HEK293 (cell line): ENCODE data around the gene C20orf144.

Source experiments
- BCL11A ChIP-seq: fragments of 450-650 bp; formaldehyde crosslinking; IDR thresholded peaks from 2 replicates; pipeline ENCODE4 v1.5.1; 2016; ENCODE audit warnings: low read depth, missing biosample characterization, missing genetic modification characterization
- GLIS2 ChIP-seq: fragments of 450-650 bp; formaldehyde crosslinking; IDR thresholded peaks from 2 replicates; pipeline ENCODE4 v1.5.1; 2016; ENCODE audit warnings: missing biosample characterization, missing genetic modification characterization
- MYNN ChIP-seq: fragments of 450-650 bp; formaldehyde crosslinking; IDR thresholded peaks from 2 replicates; pipeline ENCODE4 v1.5.1; 2016; ENCODE audit warnings: missing biosample characterization, missing genetic modification characterization, borderline replicate concordance
- ZBTB7A ChIP-seq: fragments of 450-650 bp; formaldehyde crosslinking; IDR thresholded peaks from 2 replicates; pipeline ENCODE4 v1.5.1; 2016; ENCODE audit warnings: low read depth, missing biosample characterization, missing genetic modification characterization
- ZNF140 ChIP-seq: fragments of 450-650 bp; formaldehyde crosslinking; IDR thresholded peaks from 2 replicates; pipeline ENCODE4 v1.5.1; 2016; ENCODE audit warnings: missing biosample characterization, missing genetic modification characterization
- ZNF214 ChIP-seq: fragments of 450-650 bp; formaldehyde crosslinking; IDR thresholded peaks from 2 replicates; pipeline ENCODE4 v1.5.1; 2017; ENCODE audit warnings: missing biosample characterization, mild to moderate bottlenecking, missing genetic modification characterization, borderline replicate concordance
- ZNF292 ChIP-seq: fragments of 450-650 bp; formaldehyde crosslinking; IDR thresholded peaks from 2 replicates; pipeline ENCODE4 v1.5.1; 2016; ENCODE audit warnings: low read depth, missing biosample characterization, missing genetic modification characterization, borderline replicate concordance
- ZNF48 ChIP-seq: fragments of 450-650 bp; formaldehyde crosslinking; IDR thresholded peaks from 2 replicates; pipeline ENCODE4 v1.5.1; 2016; ENCODE audit warnings: missing biosample characterization, missing genetic modification characterization
- TF ChIP-seq, protein P1 (sequence below): fragments of 450-650 bp; formaldehyde crosslinking; IDR thresholded peaks from 2 replicates; pipeline ENCODE4 v1.5.1; 2016; ENCODE audit warnings: missing biosample characterization, missing genetic modification characterization
- TF ChIP-seq, protein P2 (sequence below): fragments of 450-650 bp; formaldehyde crosslinking; IDR thresholded peaks from 2 replicates; pipeline ENCODE4 v1.5.1; 2016; ENCODE audit warnings: missing biosample characterization, missing genetic modification characterization, borderline replicate concordance
- TF ChIP-seq, protein P3 (sequence below): fragments of 450-650 bp; formaldehyde crosslinking; IDR thresholded peaks from 2 replicates; pipeline ENCODE4 v1.5.1; 2016; ENCODE audit warnings: missing biosample characterization, missing genetic modification characterization

DNA sequence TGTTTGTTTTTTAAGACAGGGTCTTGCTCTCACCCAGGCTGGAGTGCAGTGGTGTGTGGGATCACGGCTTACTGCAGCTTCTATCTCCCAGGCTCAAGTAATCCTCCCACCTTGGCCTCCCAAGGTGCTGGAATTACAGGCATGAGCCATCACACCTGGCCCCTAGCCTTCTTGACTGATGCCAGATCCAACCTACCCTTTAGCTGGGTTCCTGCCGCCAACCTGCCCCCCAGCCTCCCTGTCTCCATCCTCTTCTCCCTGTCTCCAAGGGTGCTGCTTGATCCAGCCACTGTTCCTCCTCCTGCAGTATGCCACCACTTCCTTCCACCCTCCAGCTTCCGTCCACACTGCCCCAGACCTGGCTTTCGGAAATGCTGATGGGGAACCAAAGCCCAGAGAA, 3.2 kb upstream of the C20orf144 start:
- TF ChIP-seq ZNF214 (no peak), ZNF292 (tag by site-specific recombination) (no peak), ZBTB7A (tag by site-specific recombination) (no peak), ZNF140 (tag by site-specific recombination) (no peak), GLIS2 (tag by site-specific recombination) (no peak), ZNF48 (tag by site-specific recombination) (no peak), MYNN (no peak), BCL11A (tag by site-specific recombination) (no peak)
- TF ChIP-seq, protein P1, sequence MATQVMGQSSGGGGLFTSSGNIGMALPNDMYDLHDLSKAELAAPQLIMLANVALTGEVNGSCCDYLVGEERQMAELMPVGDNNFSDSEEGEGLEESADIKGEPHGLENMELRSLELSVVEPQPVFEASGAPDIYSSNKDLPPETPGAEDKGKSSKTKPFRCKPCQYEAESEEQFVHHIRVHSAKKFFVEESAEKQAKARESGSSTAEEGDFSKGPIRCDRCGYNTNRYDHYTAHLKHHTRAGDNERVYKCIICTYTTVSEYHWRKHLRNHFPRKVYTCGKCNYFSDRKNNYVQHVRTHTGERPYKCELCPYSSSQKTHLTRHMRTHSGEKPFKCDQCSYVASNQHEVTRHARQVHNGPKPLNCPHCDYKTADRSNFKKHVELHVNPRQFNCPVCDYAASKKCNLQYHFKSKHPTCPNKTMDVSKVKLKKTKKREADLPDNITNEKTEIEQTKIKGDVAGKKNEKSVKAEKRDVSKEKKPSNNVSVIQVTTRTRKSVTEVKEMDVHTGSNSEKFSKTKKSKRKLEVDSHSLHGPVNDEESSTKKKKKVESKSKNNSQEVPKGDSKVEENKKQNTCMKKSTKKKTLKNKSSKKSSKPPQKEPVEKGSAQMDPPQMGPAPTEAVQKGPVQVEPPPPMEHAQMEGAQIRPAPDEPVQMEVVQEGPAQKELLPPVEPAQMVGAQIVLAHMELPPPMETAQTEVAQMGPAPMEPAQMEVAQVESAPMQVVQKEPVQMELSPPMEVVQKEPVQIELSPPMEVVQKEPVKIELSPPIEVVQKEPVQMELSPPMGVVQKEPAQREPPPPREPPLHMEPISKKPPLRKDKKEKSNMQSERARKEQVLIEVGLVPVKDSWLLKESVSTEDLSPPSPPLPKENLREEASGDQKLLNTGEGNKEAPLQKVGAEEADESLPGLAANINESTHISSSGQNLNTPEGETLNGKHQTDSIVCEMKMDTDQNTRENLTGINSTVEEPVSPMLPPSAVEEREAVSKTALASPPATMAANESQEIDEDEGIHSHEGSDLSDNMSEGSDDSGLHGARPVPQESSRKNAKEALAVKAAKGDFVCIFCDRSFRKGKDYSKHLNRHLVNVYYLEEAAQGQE (tag by site-specific recombination): no peak
- TF ChIP-seq, protein P2, sequence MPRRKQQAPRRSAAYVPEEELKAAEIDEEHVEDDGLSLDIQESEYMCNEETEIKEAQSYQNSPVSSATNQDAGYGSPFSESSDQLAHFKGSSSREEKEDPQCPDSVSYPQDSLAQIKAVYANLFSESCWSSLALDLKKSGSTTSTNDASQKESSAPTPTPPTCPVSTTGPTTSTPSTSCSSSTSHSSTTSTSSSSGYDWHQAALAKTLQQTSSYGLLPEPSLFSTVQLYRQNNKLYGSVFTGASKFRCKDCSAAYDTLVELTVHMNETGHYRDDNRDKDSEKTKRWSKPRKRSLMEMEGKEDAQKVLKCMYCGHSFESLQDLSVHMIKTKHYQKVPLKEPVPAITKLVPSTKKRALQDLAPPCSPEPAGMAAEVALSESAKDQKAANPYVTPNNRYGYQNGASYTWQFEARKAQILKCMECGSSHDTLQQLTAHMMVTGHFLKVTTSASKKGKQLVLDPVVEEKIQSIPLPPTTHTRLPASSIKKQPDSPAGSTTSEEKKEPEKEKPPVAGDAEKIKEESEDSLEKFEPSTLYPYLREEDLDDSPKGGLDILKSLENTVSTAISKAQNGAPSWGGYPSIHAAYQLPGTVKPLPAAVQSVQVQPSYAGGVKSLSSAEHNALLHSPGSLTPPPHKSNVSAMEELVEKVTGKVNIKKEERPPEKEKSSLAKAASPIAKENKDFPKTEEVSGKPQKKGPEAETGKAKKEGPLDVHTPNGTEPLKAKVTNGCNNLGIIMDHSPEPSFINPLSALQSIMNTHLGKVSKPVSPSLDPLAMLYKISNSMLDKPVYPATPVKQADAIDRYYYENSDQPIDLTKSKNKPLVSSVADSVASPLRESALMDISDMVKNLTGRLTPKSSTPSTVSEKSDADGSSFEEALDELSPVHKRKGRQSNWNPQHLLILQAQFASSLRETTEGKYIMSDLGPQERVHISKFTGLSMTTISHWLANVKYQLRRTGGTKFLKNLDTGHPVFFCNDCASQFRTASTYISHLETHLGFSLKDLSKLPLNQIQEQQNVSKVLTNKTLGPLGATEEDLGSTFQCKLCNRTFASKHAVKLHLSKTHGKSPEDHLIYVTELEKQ (tag by site-specific recombination): no peak
- TF ChIP-seq, protein P3, sequence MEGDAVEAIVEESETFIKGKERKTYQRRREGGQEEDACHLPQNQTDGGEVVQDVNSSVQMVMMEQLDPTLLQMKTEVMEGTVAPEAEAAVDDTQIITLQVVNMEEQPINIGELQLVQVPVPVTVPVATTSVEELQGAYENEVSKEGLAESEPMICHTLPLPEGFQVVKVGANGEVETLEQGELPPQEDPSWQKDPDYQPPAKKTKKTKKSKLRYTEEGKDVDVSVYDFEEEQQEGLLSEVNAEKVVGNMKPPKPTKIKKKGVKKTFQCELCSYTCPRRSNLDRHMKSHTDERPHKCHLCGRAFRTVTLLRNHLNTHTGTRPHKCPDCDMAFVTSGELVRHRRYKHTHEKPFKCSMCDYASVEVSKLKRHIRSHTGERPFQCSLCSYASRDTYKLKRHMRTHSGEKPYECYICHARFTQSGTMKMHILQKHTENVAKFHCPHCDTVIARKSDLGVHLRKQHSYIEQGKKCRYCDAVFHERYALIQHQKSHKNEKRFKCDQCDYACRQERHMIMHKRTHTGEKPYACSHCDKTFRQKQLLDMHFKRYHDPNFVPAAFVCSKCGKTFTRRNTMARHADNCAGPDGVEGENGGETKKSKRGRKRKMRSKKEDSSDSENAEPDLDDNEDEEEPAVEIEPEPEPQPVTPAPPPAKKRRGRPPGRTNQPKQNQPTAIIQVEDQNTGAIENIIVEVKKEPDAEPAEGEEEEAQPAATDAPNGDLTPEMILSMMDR: no peak
